Smooth muscle cell (in vitro differentiated cells): ENCODE results near the gene ATXN2L. TPM values are rescaled to one million over a fixed set of nuclear protein-coding genes. Genes with fewer than 3 reads are reported as not detected.

Experiments used
- DNase-seq: peaks from one replicate; lab custom pipeline; 2025; ENCODE audit not compliant: unreplicated experiment; lab: John Stamatoyannopoulos, UW
- H2AFZ ChIP-seq: fragments of 200-600 bp; sonication (generic); 2 replicates; pipeline ENCODE4 v1.6.0; 2016; ENCODE audit warnings: antibody characterized with exemption, low read depth, mild to moderate bottlenecking
- H3F3A ChIP-seq: fragments of 200-600 bp; sonication (generic); 2 replicates; pipeline ENCODE4 v1.6.0; 2017; ENCODE audit warnings: antibody characterized with exemption, low read depth
- H3K27ac ChIP-seq: fragments of 200-600 bp; sonication (generic); 2 replicates; pipeline ENCODE4 v1.5.1; 2016; ENCODE audit warnings: low read depth, mild to moderate bottlenecking
- H3K27me3 ChIP-seq: fragments of 200-600 bp; sonication (generic); 2 replicates; pipeline ENCODE4 v1.6.1; 2016; ENCODE audit warnings: low read depth, mild to moderate bottlenecking
- H3K36me3 ChIP-seq: fragments of 200-600 bp; sonication (generic); 2 replicates; pipeline ENCODE4 v1.5.1; 2016; ENCODE audit warnings: low read depth
- H3K4me1 ChIP-seq: fragments of 200-600 bp; sonication (generic); 2 replicates; pipeline ENCODE4 v1.5.1; 2016; ENCODE audit warnings: low read depth
- H3K4me2 ChIP-seq: fragments of 200-600 bp; sonication (generic); 2 replicates; pipeline ENCODE4 v1.6.0; 2016; ENCODE audit warnings: mild to moderate bottlenecking
- H3K4me3 ChIP-seq: fragments of 200-600 bp; sonication (generic); 2 replicates; pipeline ENCODE4 v1.5.1; 2016; ENCODE audit warnings: mild to moderate bottlenecking
- H3K79me2 ChIP-seq: fragments of 200-600 bp; sonication (generic); 2 replicates; pipeline ENCODE4 v1.6.0; 2016; ENCODE audit warnings: low read depth, mild to moderate bottlenecking
- H3K9ac ChIP-seq: fragments of 200-600 bp; sonication (generic); 2 replicates; pipeline ENCODE4 v1.6.0; 2016; ENCODE audit warnings: low read depth
- H3K9me3 ChIP-seq: fragments of 200-600 bp; sonication (generic); replicated peaks from 2 replicates; pipeline ENCODE4 v1.5.1; 2016; ENCODE audit warnings: low read depth
- H4K20me1 ChIP-seq: fragments of 200-600 bp; sonication (generic); 2 replicates; pipeline ENCODE4 v1.6.0; 2016; ENCODE audit warnings: low read depth
- CTCF ChIP-seq: fragments of 200-600 bp; sonication (generic); IDR thresholded peaks from 2 replicates; pipeline ENCODE4 v1.5.1; 2017; ENCODE audit warnings: borderline replicate concordance, mild to moderate bottlenecking, antibody characterized with exemption; ENCODE audit not compliant: insufficient read depth, poor library complexity, severe bottlenecking
- WGBS: methylation state at CpG from one replicate; pipeline ENCODE4 v1.1.7; 2016; ENCODE audit warnings: low lambda C conversion rate; 5-methylcytosine and 5-hydroxymethylcytosine counted together
- polyA plus RNA-seq: library from polyadenylated mRNA; unstranded; fragments of >200 nt; fragmentation: Nextera tagmentation; extraction: Ambion mirVana; gene quantifications from 2 replicates; pipeline ENCODE4 v1.2.1, GENCODE V29; 2016
- total RNA-seq: library from RNA; depleted of rRNA; stranded (reverse); fragments of >200 nt; gene quantifications from 2 replicates; pipeline ENCODE4 v1.2.3, GENCODE V29; 2014

The ATXN2L gene
- total and polyA plus RNA-seq, 2 experiments from 2014 or later, result 89.3 to 93.3 TPM

- Histone ChIP-seq H3K4me2 (no peak overlapping the region), H3K36me3 (no peaks in the 10 kb centered on the region), H3K27me3 (no peaks in the 10 kb centered on the region), H3K9me3 (no peaks in the 10 kb centered on the region), H3F3A (peaks cover 24% of the 10 kb centered on the region), H3K4me3 (no peak overlapping the region), H2AFZ (no peak overlapping the region), H4K20me1 (peaks cover 23% of the 10 kb centered on the region), H3K4me1 (no peaks in the 10 kb centered on the region), H3K79me2 (no peaks in the 10 kb centered on the region), H3K27ac (no peak overlapping the region), H3K9ac (no peak overlapping the region)
- DNase-seq, result no peak
- 100% methylated on average over 1 of the region's 1 CpG for WGBS
- no peak for TF ChIP-seq CTCF
Observed at GRCh38 chr16:28838558-28838918, 15.7 kb downstream of the ATXN2L start.

- no peak for DNase-seq
- no peaks in the 10 kb centered on the region for H3K79me2 ChIP-seq
- H3K9ac ChIP-seq, result no peak overlapping the region
- H3K27ac ChIP-seq, result no peak overlapping the region
- no peaks in the 10 kb centered on the region for H3K9me3 ChIP-seq
- TF ChIP-seq CTCF, result no peak
- H3F3A ChIP-seq, result peaks cover 24% of the 10 kb centered on the region
- peaks cover 18% of the 10 kb centered on the region for H4K20me1 ChIP-seq
- no peaks in the 10 kb centered on the region for H3K4me1 ChIP-seq
- no peaks in the 10 kb centered on the region for H3K27me3 ChIP-seq
- H3K4me2 ChIP-seq, result no peak overlapping the region
- no peaks in the 10 kb centered on the region for H3K36me3 ChIP-seq
- H2AFZ ChIP-seq, result no peak overlapping the region
- H3K4me3 ChIP-seq, result no peak overlapping the region
- 94% methylated on average over 14 of the region's 14 CpGs for WGBS
Observed at GRCh38 chr16:28839004-28839639, 16.3 kb downstream of the ATXN2L start.

- Histone ChIP-seq H3K4me1 (peaks cover under 1% of the 10 kb centered on the region), H3K4me2 (no peak overlapping the region), H3F3A (peaks cover 24% of the 10 kb centered on the region), H2AFZ (no peak overlapping the region), H3K4me3 (no peak overlapping the region), H3K27me3 (no peaks in the 10 kb centered on the region), H3K27ac (no peak overlapping the region), H3K36me3 (no peaks in the 10 kb centered on the region), H3K79me2 (peaks cover 7% of the 10 kb centered on the region), H3K9ac (no peak overlapping the region), H3K9me3 (no peaks in the 10 kb centered on the region), H4K20me1 (peaks cover 16% of the 10 kb centered on the region)
- no peak for DNase-seq
- no peak for TF ChIP-seq CTCF
- WGBS, result 58% methylated on average over 1 of the region's 1 CpG
Observed at GRCh38 chr16:28839899-28840298, 17.1 kb downstream of the ATXN2L start.

- H3K9me3 ChIP-seq, result no peaks in the 10 kb centered on the region
- H3K27me3 ChIP-seq, result no peaks in the 10 kb centered on the region
- H3K4me2 ChIP-seq, result no peak overlapping the region
- no peak overlapping the region for H3K9ac ChIP-seq
- H3K79me2 ChIP-seq, result peaks cover 23% of the 10 kb centered on the region
- DNase-seq, result no peak
- H3K36me3 ChIP-seq, result no peaks in the 10 kb centered on the region
- no peaks in the 10 kb centered on the region for H4K20me1 ChIP-seq
- no peak overlapping the region for H3K27ac ChIP-seq
- H3K4me3 ChIP-seq, result no peak overlapping the region
- no peak for TF ChIP-seq CTCF
- no peak overlapping the region for H2AFZ ChIP-seq
- H3F3A ChIP-seq, result peaks cover 13% of the 10 kb centered on the region
- H3K4me1 ChIP-seq, result peaks cover 7% of the 10 kb centered on the region
- 96% methylated on average over 7 of the region's 7 CpGs for WGBS
Observed at GRCh38 chr16:28842696-28843095, 19.9 kb downstream of the ATXN2L start.
